Measurements from ENCODE around the gene OLFM2.
A peak's percentile ranks its signal among the peaks of the same experiment; 100 is the strongest.

DNA sequence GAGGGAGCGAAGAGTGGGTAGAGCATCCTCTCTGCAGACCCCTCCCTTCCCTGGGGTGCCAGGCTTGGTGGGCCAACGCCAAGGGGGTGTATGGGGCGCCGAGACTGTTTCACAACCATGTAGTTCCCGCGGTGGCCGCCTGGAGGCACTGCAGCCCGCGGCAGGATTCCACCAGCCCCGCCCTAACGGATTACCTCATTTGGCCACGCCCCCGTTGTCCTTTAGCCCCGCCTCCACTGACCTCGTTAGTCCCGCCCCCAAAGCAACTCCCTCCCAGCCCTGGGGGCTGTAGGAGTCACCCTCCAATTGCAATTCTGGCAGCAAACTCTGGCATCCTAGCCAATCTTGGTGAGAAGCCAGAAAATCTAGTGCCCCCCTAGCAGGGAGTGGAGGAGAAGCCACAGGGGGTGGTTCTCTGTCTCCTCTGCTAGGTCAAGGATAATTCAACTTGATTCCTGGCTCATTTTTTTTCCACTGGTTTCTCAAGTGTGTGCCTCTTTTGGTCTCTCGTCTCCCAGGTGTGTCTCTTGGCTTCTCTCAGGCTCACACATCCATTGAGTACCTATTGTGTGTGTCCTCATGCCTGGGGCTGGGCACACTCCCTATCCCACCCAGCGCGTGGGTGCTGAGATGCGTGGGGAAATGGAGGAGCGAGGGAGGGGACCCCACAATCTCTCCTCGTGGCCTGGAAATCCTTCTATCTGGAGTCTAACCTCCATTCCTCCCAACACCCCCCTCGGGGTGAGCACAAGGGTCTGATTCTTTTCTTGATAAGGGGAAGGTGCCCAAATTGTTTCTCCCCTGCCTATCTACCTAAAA lies 2.0 kb downstream of the OLFM2 start:
- TF ChIP-seq EZH2 (IDR thresholded peaks at IDR 0.05) (no peak), POLR2AphosphoS5 (IDR thresholded peaks at IDR 0.05; ENCODE audit: borderline replicate concordance, low read depth, low read length) (peak; percentile 55; the same call in 1 of the 2 replicates), FOXP2 (optimal IDR thresholded peaks at IDR 0.05; ENCODE audit: control extremely low read depth, extremely low read length, insufficient read depth) (no peak)
